H1 (cell line): ENCODE measurements around the gene HMGB3. TPM values are rescaled to one million over a fixed set of nuclear protein-coding genes. Genes with fewer than 3 reads are reported as not detected.

Experiments
- CTCF ChIA-PET: fragments of 300-600 bp; sonication (Branson Sonifier 250); formaldehyde crosslinking; loops from one replicate; lab custom pipeline; 2021; ENCODE audit not compliant: partially characterized antibody; lab: Charles Lee
- POLR2A ChIA-PET: fragments of 300-600 bp; sonication (Branson Sonifier 250); formaldehyde crosslinking; loops from one replicate; lab custom pipeline; 2021; ENCODE audit warnings: inconsistent platforms; ENCODE audit not compliant: partially characterized antibody; lab: Charles Lee
- DNase-seq, 2 experiments: peaks; one replicate each; pipeline versions ENCODE4 v3.0.0 to v3.0.0-alpha.2; 2010 to 2022; ENCODE audit warnings: low spot score in 2 of 2, low read depth in 1 of 2, mixed read lengths in 1 of 2
- FAIRE-seq: peaks from 2 replicates; lab custom pipeline; 2011; peaks lifted over from hg19 to GRCh38; lab: Jason Lieb, UNC
- H2AFZ ChIP-seq: 2 replicates; pipeline ENCODE4 v1.8.1; 2012; ENCODE audit warnings: low read length, inconsistent platforms
- H2AK5ac ChIP-seq: 2 replicates; pipeline ENCODE4 v1.6.1; 2013; ENCODE audit warnings: low read depth, low read length
- H2BK120ac ChIP-seq: replicated peaks from 2 replicates; pipeline ENCODE3; 2013; ENCODE audit warnings: low read depth, low read length, inconsistent platforms
- H2BK12ac ChIP-seq: 2 replicates; pipeline ENCODE4 v1.6.1; 2013; ENCODE audit warnings: low read depth, low read length
- H2BK15ac ChIP-seq: 2 replicates; pipeline ENCODE4 v1.6.1; 2013; ENCODE audit warnings: low read length
- H2BK20ac ChIP-seq: 2 replicates; pipeline ENCODE4 v1.6.1; 2013; ENCODE audit warnings: low read length
- H2BK5ac ChIP-seq: 2 replicates; pipeline ENCODE4 v1.6.1; 2013; ENCODE audit warnings: low read depth, low read length
- H3K14ac ChIP-seq: 2 replicates; pipeline ENCODE4 v1.6.1; 2013; ENCODE audit warnings: inconsistent platforms; ENCODE audit not compliant: insufficient read length
- H3K18ac ChIP-seq: 2 replicates; pipeline ENCODE4 v1.6.1; 2013; ENCODE audit warnings: low read length; ENCODE audit errors: extremely low read depth
- H3K23ac ChIP-seq: 2 replicates; pipeline ENCODE4 v1.6.1; 2013; ENCODE audit warnings: inconsistent platforms; ENCODE audit not compliant: insufficient read length
- H3K23me2 ChIP-seq: 2 replicates; pipeline ENCODE4 v1.6.1; 2013; ENCODE audit warnings: low read depth, low read length
- H3K27ac ChIP-seq: 2 replicates; pipeline ENCODE4 v1.6.1; 2011; ENCODE audit warnings: low read depth, low read length, inconsistent platforms
- H3K27me3 ChIP-seq, 4 experiments: replicated peaks in 1 of 4; 1 replicate in 1 of 4; 2 replicates in 3 of 4; pipeline versions ENCODE4 v1.6.1 to v1.8.1; 2011 to 2013; ENCODE audit warnings: low read length in 3 of 4, mild to moderate bottlenecking in 3 of 4, inconsistent platforms in 2 of 4, mixed read lengths in 2 of 4, moderate library complexity in 1 of 4; ENCODE audit not compliant: control insufficient read depth in 3 of 4, insufficient read depth in 3 of 4; ENCODE audit errors: extremely low read depth in 1 of 4
- H3K36me3 ChIP-seq, 4 experiments: 2 replicates each; pipeline versions ENCODE4 v1.6.1 to v1.8.1; 2011 to 2013; ENCODE audit warnings: mild to moderate bottlenecking in 4 of 4, low read length in 3 of 4, moderate library complexity in 2 of 4, control low read depth in 1 of 4, inconsistent platforms in 1 of 4; ENCODE audit not compliant: insufficient read depth in 4 of 4, control insufficient read depth in 2 of 4
- H3K4ac ChIP-seq: replicated peaks from 2 replicates; pipeline ENCODE3; 2013; ENCODE audit warnings: low read length, low read depth, mixed read lengths, inconsistent platforms; ENCODE audit not compliant: insufficient read length
- H3K4me1 ChIP-seq, 4 experiments: replicated peaks in 1 of 4; 1 replicate in 1 of 4; 2 replicates in 3 of 4; pipeline versions ENCODE4 v1.6.1 to v1.8.1; 2011 to 2013; ENCODE audit warnings: low read length in 3 of 4, inconsistent platforms in 2 of 4, mixed read lengths in 1 of 4; ENCODE audit not compliant: insufficient read depth in 4 of 4, control insufficient read depth in 3 of 4
- H3K4me2 ChIP-seq, 2 experiments: 2 replicates each; pipeline versions ENCODE4 v1.6.1 to v1.8.1; 2011 to 2013; ENCODE audit warnings: low read depth in 2 of 2, low read length in 2 of 2, control low read depth in 1 of 2, inconsistent platforms in 1 of 2, mild to moderate bottlenecking in 1 of 2; ENCODE audit not compliant: insufficient read depth in 1 of 2
- H3K4me3 ChIP-seq, 4 experiments: fragments of 200-600, 300-600 bp in 1 of 4; sonication (generic), shearing (Covaris generic), sonication (Bioruptor Twin) in 1 of 4; 2 replicates each; pipeline versions ENCODE4 v1.5.1 to v1.8.1; 2011 to 2016; ENCODE audit warnings: low read length in 4 of 4, low read depth in 3 of 4, control low read depth in 2 of 4, inconsistent platforms in 2 of 4, mild to moderate bottlenecking in 2 of 4, mixed read lengths in 1 of 4, moderate library complexity in 1 of 4; ENCODE audit not compliant: insufficient read depth in 2 of 4; ENCODE audit errors: extremely low read depth in 1 of 4
- H3K56ac ChIP-seq: replicated peaks from 2 replicates; pipeline ENCODE3; 2013; ENCODE audit warnings: low read depth, mild to moderate bottlenecking, mixed read lengths, low read length, inconsistent platforms; ENCODE audit not compliant: insufficient read length
- H3K79me1 ChIP-seq: 2 replicates; pipeline ENCODE4 v1.6.1; 2013; ENCODE audit warnings: low read depth, low read length, control low read depth
- H3K79me2 ChIP-seq, 2 experiments: 2 replicates each; pipeline versions ENCODE4 v1.6.1 to v1.8.1; 2012 to 2013; ENCODE audit warnings: low read length in 2 of 2, mild to moderate bottlenecking in 2 of 2, inconsistent platforms in 1 of 2; ENCODE audit not compliant: insufficient read depth in 2 of 2, control insufficient read depth in 1 of 2
- H3K9ac ChIP-seq, 4 experiments: replicated peaks in 1 of 4; 1 replicate in 1 of 4; 2 replicates in 3 of 4; pipeline versions ENCODE4 v1.6.1 to v1.8.1; 2011 to 2013; ENCODE audit warnings: low read depth in 3 of 4, low read length in 3 of 4, control low read depth in 2 of 4, mild to moderate bottlenecking in 2 of 4, moderate library complexity in 2 of 4, inconsistent platforms in 1 of 4; ENCODE audit errors: extremely low read depth in 1 of 4
- H3K9me3 ChIP-seq, 2 experiments: 2 replicates each; pipeline versions ENCODE4 v1.6.1 to v1.8.1; 2012 to 2013; ENCODE audit warnings: mild to moderate bottlenecking in 2 of 2, moderate library complexity in 2 of 2, control low read depth in 1 of 2, inconsistent platforms in 1 of 2, low read depth in 1 of 2, low read length in 1 of 2, mixed read lengths in 1 of 2; ENCODE audit not compliant: insufficient read depth in 2 of 2
- H4K20me1 ChIP-seq, 2 experiments: replicated peaks in 1 of 2; 2 replicates each; pipeline versions ENCODE3 to v1.8.1; 2011 to 2013; ENCODE audit warnings: inconsistent platforms in 2 of 2, low read length in 2 of 2, mild to moderate bottlenecking in 1 of 2; ENCODE audit not compliant: insufficient read depth in 2 of 2, control insufficient read depth in 1 of 2
- H4K5ac ChIP-seq: 2 replicates; pipeline ENCODE4 v1.6.1; 2013; ENCODE audit warnings: low read length, low read depth, mixed read lengths, inconsistent platforms; ENCODE audit not compliant: insufficient read length
- H4K8ac ChIP-seq: 2 replicates; pipeline ENCODE4 v1.8.0; 2013; ENCODE audit warnings: mild to moderate bottlenecking, moderate library complexity, low read length, inconsistent platforms; ENCODE audit not compliant: insufficient read depth; ENCODE audit errors: extremely low read depth
- H4K91ac ChIP-seq: replicated peaks from 2 replicates; pipeline ENCODE3; 2013; ENCODE audit warnings: low read length, mixed read lengths, inconsistent platforms; ENCODE audit not compliant: insufficient read length
- CHD1 ChIP-seq: IDR thresholded peaks from 2 replicates; pipeline ENCODE4 v1.6.1; 2012; ENCODE audit warnings: low read depth, low read length, improper control_type of control experiment
- CREB1 ChIP-seq: IDR thresholded peaks from 2 replicates; pipeline ENCODE4 v1.6.1; 2012; ENCODE audit warnings: inconsistent platforms
- GTF2F1 ChIP-seq: IDR thresholded peaks from 2 replicates; pipeline ENCODE4 v1.6.1; 2012; ENCODE audit warnings: low read depth, low read length, improper control_type of control experiment, borderline replicate concordance
- JUN ChIP-seq: IDR thresholded peaks from 2 replicates; pipeline ENCODE4 v1.6.1; 2011; ENCODE audit warnings: low read depth, mild to moderate bottlenecking, improper control_type of control experiment, low read length
- JUND ChIP-seq: IDR thresholded peaks from 2 replicates; pipeline ENCODE4 v1.6.1; 2011; ENCODE audit warnings: mild to moderate bottlenecking, improper control_type of control experiment, low read length
- MAFK ChIP-seq: IDR thresholded peaks from 2 replicates; pipeline ENCODE4 v1.6.1; 2012; ENCODE audit warnings: low read depth, mild to moderate bottlenecking, improper control_type of control experiment, low read length
- SP2 ChIP-seq: IDR thresholded peaks from 2 replicates; pipeline ENCODE4 v1.6.1; 2012; ENCODE audit warnings: mild to moderate bottlenecking, low read length, inconsistent platforms
- SP4 ChIP-seq: IDR thresholded peaks from 2 replicates; pipeline ENCODE4 v1.6.1; 2012; ENCODE audit warnings: low read length, inconsistent platforms
- TAF1 ChIP-seq: IDR thresholded peaks from 2 replicates; pipeline ENCODE4 v1.6.1; 2011; ENCODE audit warnings: mild to moderate bottlenecking, low read depth, low read length
- TCF12 ChIP-seq: IDR thresholded peaks from 2 replicates; pipeline ENCODE4 v1.6.1; 2011; ENCODE audit warnings: low read depth, mild to moderate bottlenecking, low read length
- WGBS, 2 experiments: shearing (Covaris generic) in 1 of 2; methylation state at CpG; one replicate each; pipeline versions ENCODE4 v1.1.6 to v1.1.7; 2013 to 2015; ENCODE audit warnings: low lambda C conversion rate in 2 of 2, mixed read lengths in 2 of 2, inconsistent platforms in 1 of 2, low coverage in 1 of 2, missing lambda C conversion rate in 1 of 2; ENCODE audit not compliant: insufficient replicate concordance in 2 of 2, insufficient coverage in 1 of 2, insufficient read length in 1 of 2; ENCODE audit errors: extremely low coverage in 1 of 2, missing lambda C conversion rate in 1 of 2; 5-methylcytosine and 5-hydroxymethylcytosine counted together
- polyA plus RNA-seq, 7 experiments: library from polyadenylated mRNA; depleted of rRNA in 3 of 7; stranded (reverse) in 5 of 7; unstranded in 2 of 7; fragments of >200 nt in 5 of 7; fragments of 200-250 nt in 2 of 7; gene quantifications; 1 replicate in 5 of 7; 2 replicates in 1 of 7; 4 replicates in 1 of 7; pipeline versions ENCODE4 v1.2.1 to v1.2.3, GENCODE V29; 2011 to 2013; ENCODE audit warnings: missing spikeins in 2 of 7, mixed read lengths in 2 of 7
- total RNA-seq: library from RNA; stranded (reverse); fragmentation: NEBNext Ultra II Directional; extraction: Animal tissue kit (Norgen Biotek cat#: 25700); gene quantifications from 2 replicates; pipeline ENCODE4 v1.2.1, GENCODE V29; 2021
- TF ChIP-seq, protein P1 (sequence below): IDR thresholded peaks from 2 replicates; pipeline ENCODE4 v1.6.1; 2012; ENCODE audit warnings: inconsistent platforms
- TF ChIP-seq, protein P2 (sequence below): IDR thresholded peaks from 2 replicates; pipeline ENCODE4 v1.6.1; 2011; ENCODE audit warnings: low read length, improper control_type of control experiment
- TF ChIP-seq, protein P3 (sequence below): IDR thresholded peaks from 2 replicates; pipeline ENCODE4 v1.6.1; 2012; ENCODE audit warnings: inconsistent platforms

The HMGB3 gene
- total and polyA plus RNA-seq, 2 of the 8 experiments (the other 6 are each of a cell fraction or from before 2014, with no cell fraction given), result 55.8 to 346 TPM

DNA sequence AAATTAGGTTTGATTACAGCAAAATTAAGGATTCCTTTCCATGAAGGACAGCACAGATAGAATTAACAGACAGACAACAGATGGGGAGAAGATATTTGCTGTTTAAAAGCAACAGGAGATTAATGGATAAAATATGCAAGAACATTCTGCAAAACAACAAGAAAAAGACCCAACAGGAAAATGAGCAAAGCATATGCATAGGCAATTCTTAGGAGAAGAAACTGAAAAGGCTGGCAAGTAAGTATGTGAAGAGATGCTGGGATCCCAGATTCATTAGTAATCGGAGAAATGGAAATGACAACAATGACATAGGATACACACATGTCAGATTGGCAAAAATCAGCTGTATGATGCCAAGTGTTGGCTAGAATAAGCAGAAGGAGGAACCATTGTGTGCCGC lies 27.5 kb upstream of the HMGB3 start:
- H3K36me3 ChIP-seq, result no peaks in the 10 kb centered on the region
- H3K27me3 ChIP-seq, result no peaks in the 10 kb centered on the region
- no peaks in the 10 kb centered on the region for H4K20me1 ChIP-seq
- no peak overlapping the region for H2AFZ ChIP-seq
- H2AK5ac ChIP-seq, result no peak overlapping the region
- POLR2A ChIA-PET, result interaction anchor here (1.1 kb wide), 1 partner anchor 33 kb away, joined by 3 read pairs; no protein-coding TSS in a partner anchor
- H3K56ac ChIP-seq, result no peak overlapping the region
- no peaks in the 10 kb centered on the region for H3K23me2 ChIP-seq
- no peaks in the 10 kb centered on the region for H3K9me3 ChIP-seq
- no peak overlapping the region for H2BK12ac ChIP-seq
- 96% methylated on average over 2 of the region's 2 CpGs; no CpG with 5 or more reads in 1 of the 2 experiments for WGBS, 2 experiments
- no peak overlapping the region for H2BK15ac ChIP-seq
- FAIRE-seq (no peak), DNase-seq (no peak)
- H3K14ac ChIP-seq, result no peak overlapping the region
- H3K4me3 ChIP-seq, result no peak overlapping the region
- H3K4me1 ChIP-seq, result peaks cover 0 to 4% (median 2%) of the 10 kb centered on the region in 4 experiments; a peak in 1 of 7 replicates
- no peaks in the 10 kb centered on the region for H3K79me2 ChIP-seq
- H4K91ac ChIP-seq, result no peak overlapping the region
- H4K8ac ChIP-seq, result no peak overlapping the region
- H4K5ac ChIP-seq, result no peak overlapping the region
- no peak overlapping the region for H3K18ac ChIP-seq
- H3K27ac ChIP-seq, result no peak overlapping the region
- no peaks in the 10 kb centered on the region for H3K79me1 ChIP-seq
- CTCF ChIA-PET, result no interaction called here
- no peak overlapping the region for H2BK5ac ChIP-seq
- H2BK120ac ChIP-seq, result no peak overlapping the region
- H3K9ac ChIP-seq, result no peak overlapping the region
- H3K23ac ChIP-seq, result no peak overlapping the region
- no peak overlapping the region for H2BK20ac ChIP-seq
- H3K4ac ChIP-seq, result no peak overlapping the region
- H3K4me2 ChIP-seq, result no peak overlapping the region
- no peak for TF ChIP-seq TCF12
- TF ChIP-seq, protein P1, sequence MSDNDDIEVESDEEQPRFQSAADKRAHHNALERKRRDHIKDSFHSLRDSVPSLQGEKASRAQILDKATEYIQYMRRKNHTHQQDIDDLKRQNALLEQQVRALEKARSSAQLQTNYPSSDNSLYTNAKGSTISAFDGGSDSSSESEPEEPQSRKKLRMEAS, result no peak
- no peak for TF ChIP-seq GTF2F1
- no peak for TF ChIP-seq CHD1
- no peak for TF ChIP-seq SP2
- no peak for TF ChIP-seq CREB1
- no peak for TF ChIP-seq MAFK
- no peak for TF ChIP-seq JUND
- TF ChIP-seq, protein P2, sequence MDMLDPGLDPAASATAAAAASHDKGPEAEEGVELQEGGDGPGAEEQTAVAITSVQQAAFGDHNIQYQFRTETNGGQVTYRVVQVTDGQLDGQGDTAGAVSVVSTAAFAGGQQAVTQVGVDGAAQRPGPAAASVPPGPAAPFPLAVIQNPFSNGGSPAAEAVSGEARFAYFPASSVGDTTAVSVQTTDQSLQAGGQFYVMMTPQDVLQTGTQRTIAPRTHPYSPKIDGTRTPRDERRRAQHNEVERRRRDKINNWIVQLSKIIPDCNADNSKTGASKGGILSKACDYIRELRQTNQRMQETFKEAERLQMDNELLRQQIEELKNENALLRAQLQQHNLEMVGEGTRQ, result no peak
- TF ChIP-seq, protein P3, sequence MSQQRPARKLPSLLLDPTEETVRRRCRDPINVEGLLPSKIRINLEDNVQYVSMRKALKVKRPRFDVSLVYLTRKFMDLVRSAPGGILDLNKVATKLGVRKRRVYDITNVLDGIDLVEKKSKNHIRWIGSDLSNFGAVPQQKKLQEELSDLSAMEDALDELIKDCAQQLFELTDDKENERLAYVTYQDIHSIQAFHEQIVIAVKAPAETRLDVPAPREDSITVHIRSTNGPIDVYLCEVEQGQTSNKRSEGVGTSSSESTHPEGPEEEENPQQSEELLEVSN, result no peak
- no peak for TF ChIP-seq SP4
- no peak for TF ChIP-seq TAF1
- no peak for TF ChIP-seq JUN
